Measurements from ENCODE around the gene MRPL24.

The MRPL24 gene

DNA sequence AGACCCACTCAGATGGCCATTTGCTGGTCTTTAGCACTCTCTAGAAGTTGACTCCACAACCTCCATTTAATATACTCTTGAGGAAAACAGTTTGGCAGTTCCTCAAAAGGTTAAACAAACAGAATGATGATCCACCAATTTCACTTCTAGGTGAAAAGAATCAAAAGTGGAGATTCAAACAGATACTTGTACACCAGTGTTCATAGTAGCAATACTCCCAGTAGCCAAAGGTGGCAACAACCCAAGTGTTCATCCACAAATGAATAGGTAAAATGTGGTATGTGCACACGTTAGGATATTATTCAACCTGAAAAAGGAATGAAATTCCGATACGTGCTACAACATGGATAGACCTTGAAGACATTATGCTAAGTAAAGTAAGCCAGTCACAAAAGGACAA, 32.7 kb upstream of the MRPL24 start:
- H3K4me1 ChIP-seq (ENCODE audit: control insufficient read depth, insufficient read depth, low read length) = peaks cover 16% of the 10 kb centered on the region
- ChIA-PET CTCF (interaction anchor here (1.2 to 3.6 kb wide), 3 partner anchors 8 to 84 kb away, joined by 5 to 31 read pairs (median 8); partner anchors contain the start of genes ISG20L2 and METTL25B), POLR2A (no interaction called here)
- no peaks in the 10 kb centered on the region for H3K9me3 ChIP-seq (ENCODE audit: control insufficient read depth, insufficient read depth, low read depth, low read length)
- peaks cover 4 to 53% of the 10 kb centered on the region in 2 experiments; a peak in 2 of 3 replicates for H3K36me3 ChIP-seq (ENCODE audit: control insufficient read depth in 2 of 2, insufficient read depth in 1 of 2, low read length in 2 of 2)
- TF ChIP-seq, protein P1, sequence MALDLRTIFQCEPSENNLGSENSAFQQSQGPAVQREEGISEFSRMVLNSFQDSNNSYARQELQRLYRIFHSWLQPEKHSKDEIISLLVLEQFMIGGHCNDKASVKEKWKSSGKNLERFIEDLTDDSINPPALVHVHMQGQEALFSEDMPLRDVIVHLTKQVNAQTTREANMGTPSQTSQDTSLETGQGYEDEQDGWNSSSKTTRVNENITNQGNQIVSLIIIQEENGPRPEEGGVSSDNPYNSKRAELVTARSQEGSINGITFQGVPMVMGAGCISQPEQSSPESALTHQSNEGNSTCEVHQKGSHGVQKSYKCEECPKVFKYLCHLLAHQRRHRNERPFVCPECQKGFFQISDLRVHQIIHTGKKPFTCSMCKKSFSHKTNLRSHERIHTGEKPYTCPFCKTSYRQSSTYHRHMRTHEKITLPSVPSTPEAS (tag by site-specific recombination; IDR thresholded peaks at IDR 0.05) = no peak
- TF ChIP-seq ZNF335 (tag by site-specific recombination; conservative IDR thresholded peaks at IDR 0.05) (no peak), BCL6B (tag by site-specific recombination; IDR thresholded peaks at IDR 0.05) (0 out of 2 replicates have a peak, but pooled peaks have one; percentile 12), PRDM1 (tag by site-specific recombination; IDR thresholded peaks at IDR 0.05) (peak; percentile 93)
- H3K4me3 ChIP-seq (ENCODE audit: low read depth, low read length) = no peak overlapping the region
- H3K27ac ChIP-seq (ENCODE audit: extremely low read depth, low read depth, low read length) = no peak overlapping the region

DNA sequence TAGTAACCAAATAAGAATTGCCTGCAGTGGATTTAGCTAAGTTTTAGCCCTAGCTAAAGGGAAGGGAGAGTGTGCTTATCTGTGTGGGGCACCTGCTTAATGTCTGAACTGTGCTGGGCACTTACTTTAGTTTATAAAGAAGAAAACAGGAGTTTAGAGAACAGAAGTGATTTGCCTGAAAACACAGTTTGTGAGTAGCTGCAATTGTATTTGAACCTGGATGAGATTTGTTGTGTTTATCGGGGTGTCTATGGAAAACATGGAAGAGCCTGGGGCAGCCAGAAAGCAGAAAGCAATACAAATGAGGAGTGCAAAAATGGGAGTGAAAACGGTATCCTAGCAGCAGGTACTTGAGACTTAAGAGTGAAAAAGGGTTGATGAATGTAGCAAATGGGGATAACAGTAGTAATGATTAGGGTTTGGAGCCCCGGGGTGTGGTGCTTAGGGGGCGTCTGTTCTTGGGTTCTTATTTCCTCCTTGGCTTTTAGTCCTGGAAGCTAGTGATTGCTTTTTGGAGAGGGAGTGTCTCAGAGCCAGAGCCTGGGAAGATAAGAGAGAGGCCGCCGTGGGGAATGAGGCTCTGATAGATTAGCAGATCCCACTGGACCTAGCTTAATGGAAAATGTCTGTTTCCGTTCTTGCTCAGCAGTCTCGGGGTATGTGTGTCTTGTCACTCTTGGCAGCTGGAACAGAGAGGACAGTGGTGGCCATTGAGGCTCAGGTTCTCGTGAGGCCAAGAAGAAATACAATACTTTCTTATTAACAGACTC, 32.0 kb upstream of the MRPL24 start:
- POLR2A ChIA-PET = interaction anchor here (0.7 to 1.3 kb wide), 3 partner anchors 21 to 80 kb away, joined by 3 to 6 read pairs (median 4); partner anchors contain the start of genes HDGF, ISG20L2 and METTL25B
- Histone ChIP-seq H3K4me1 (ENCODE audit: control insufficient read depth, insufficient read depth, low read length) (peaks cover 16% of the 10 kb centered on the region), H3K36me3 (ENCODE audit: control insufficient read depth in 2 of 2, insufficient read depth in 1 of 2, low read length in 2 of 2) (peaks cover 4 to 57% of the 10 kb centered on the region in 2 experiments; a peak in 2 of 3 replicates), H3K9me3 (ENCODE audit: control insufficient read depth, insufficient read depth, low read depth, low read length) (no peaks in the 10 kb centered on the region), H3K4me3 (ENCODE audit: low read depth, low read length) (no peak overlapping the region), H3K27ac (ENCODE audit: extremely low read depth, low read depth, low read length) (no peak overlapping the region)
- CTCF ChIA-PET = interaction anchor here (0.6 to 3.6 kb wide), 6 partner anchors 9 to 114 kb away, joined by 3 to 31 read pairs (median 4); partner anchors contain the start of genes ISG20L2 and METTL25B
- TF ChIP-seq ZNF449 (tag by site-specific recombination; IDR thresholded peaks at IDR 0.05) = no peak
- TF ChIP-seq ZNF114 (tag by site-specific recombination; IDR thresholded peaks at IDR 0.05) = no peak
- TF ChIP-seq EGR2 (tag by site-specific recombination; IDR thresholded peaks at IDR 0.05; ENCODE audit: low read depth) = no peak
- TF ChIP-seq PRDM2 (tag by site-specific recombination; IDR thresholded peaks at IDR 0.05; ENCODE audit: borderline replicate concordance) = no peak
- 0 out of 2 replicates have a peak, but pooled peaks have one; percentile 54 for TF ChIP-seq PRDM1 (tag by site-specific recombination; IDR thresholded peaks at IDR 0.05)
- no peak for TF ChIP-seq ZSCAN30 (tag by site-specific recombination; IDR thresholded peaks at IDR 0.05)
- no peak for TF ChIP-seq ZNF488 (tag by site-specific recombination; IDR thresholded peaks at IDR 0.05)
- 0 out of 2 replicates have a peak, but pooled peaks have one; percentile 16 for TF ChIP-seq ZBTB48 (tag by site-specific recombination; IDR thresholded peaks at IDR 0.05)
- no peak for TF ChIP-seq OSR2 (tag by site-specific recombination; IDR thresholded peaks at IDR 0.05)
- TF ChIP-seq ZNF324 (tag by site-specific recombination; IDR thresholded peaks at IDR 0.05) = no peak
- TF ChIP-seq ZNF571 (tag by site-specific recombination; IDR thresholded peaks at IDR 0.05) = no peak

Measured in HEK293 (cell line).